Lower leg skin (tissue), 4 donors: ENCODE data around the gene CDKN2D. TPM values are rescaled to one million over a fixed set of nuclear protein-coding genes. Genes with fewer than 3 reads are reported as not detected.
"Not testable (repeated sequence)": the region's sequence is repeated elsewhere in the genome, so short reads cannot be mapped to it uniquely, and the experiment has no call there.

Experiments
- DNase-seq, 2 donors: peaks; one replicate each; pipeline ENCODE4 v3.0.0-alpha.2; 2019; ENCODE audit warnings: low spot score in 2 of 2
- H3K4me3 ChIP-seq: fragments of 200-600 bp; sonication (generic); 2 replicates; pipeline ENCODE4 v1.5.1; 2017; ENCODE audit warnings: mild to moderate bottlenecking, low read depth; ENCODE audit not compliant: poor library complexity, severe bottlenecking
- CTCF ChIP-seq, 3 donors: fragments of 450-650 bp; IDR thresholded peaks; one replicate each; pipeline ENCODE4 v1.5.1; 2016; ENCODE audit warnings: antibody characterized with exemption in 3 of 3, mild to moderate bottlenecking in 3 of 3, moderate library complexity in 2 of 3
- POLR2A ChIP-seq, 2 donors: fragments of 450-650 bp; IDR thresholded peaks; one replicate each; pipeline ENCODE4 v1.6.1; 2016 to 2017; ENCODE audit warnings: antibody characterized with exemption in 2 of 2, mild to moderate bottlenecking in 1 of 2, moderate library complexity in 1 of 2
- WGBS, 2 donors: methylation state at CpG; one replicate each; pipeline ENCODE4 v1.1.5; 2018; 5-methylcytosine and 5-hydroxymethylcytosine counted together
- intact Hi-C: fragments of 100-400 bp; cut with DNase I; formaldehyde crosslinking; loops from one replicate; pipeline ENCODE4 v1.15.0; 2023; ENCODE audit warnings: low total_unique reads
- total RNA-seq, 4 donors: library from RNA; depleted of rRNA; stranded (reverse); fragments of >200 nt; gene quantifications; one replicate each; pipeline ENCODE4 v1.1.0, GENCODE V29; 2016

CDKN2D gene
- total RNA-seq, 4 donors from 2014 or later, result 11.4 to 14.8 (median 12.8) TPM

- 67 to 68% methylated on average over 11 of the region's 11 CpGs for WGBS, 2 donors
- no peak for DNase-seq
- intact Hi-C loops, result no loop called here
- no peak overlapping the region for H3K4me3 ChIP-seq
- TF ChIP-seq CTCF (IDR thresholded peaks at IDR 0.05), result no peak
- no peak for TF ChIP-seq POLR2A (IDR thresholded peaks at IDR 0.05)
Observed at GRCh38 chr19:10537668-10538067, 31.1 kb downstream of the CDKN2D start.

GRCh38 chr19:10535613-10536012, 33.2 kb downstream of the CDKN2D start:
- intact Hi-C loops, result no loop called here
- 41 to 43% methylated on average over 6 of the region's 6 CpGs for WGBS, 2 donors
- H3K4me3 ChIP-seq, result no peak overlapping the region
- no peak for DNase-seq
- no peak for TF ChIP-seq POLR2A (IDR thresholded peaks at IDR 0.05)
- TF ChIP-seq CTCF (IDR thresholded peaks at IDR 0.05), result no peak

- H3K4me3 ChIP-seq, result no peak overlapping the region
- TF ChIP-seq CTCF (IDR thresholded peaks at IDR 0.05) (no peak), POLR2A (IDR thresholded peaks at IDR 0.05) (no peak)
- intact Hi-C loops, result no loop called here
- WGBS, 2 donors, result 62 to 65% methylated on average over 10 of the region's 10 CpGs
- no peak for DNase-seq
Observed at GRCh38 chr19:10533646-10534386, 35.0 kb downstream of the CDKN2D start.

GRCh38 chr19:10532457-10532856, 36.3 kb downstream of the CDKN2D start:
- TF ChIP-seq POLR2A (IDR thresholded peaks at IDR 0.05), result no peak
- no peak for TF ChIP-seq CTCF (IDR thresholded peaks at IDR 0.05)
- intact Hi-C loops, result no loop called here
- no peak for DNase-seq
- WGBS, 2 donors, result 93 to 100% methylated on average over 1 of the region's 1 CpG
- H3K4me3 ChIP-seq, result no peak overlapping the region

- H3K4me3 ChIP-seq, intact Hi-C loops, DNase-seq: not testable (repeated sequence)
- 86 to 91% methylated on average over 8 of the region's 8 CpGs for WGBS, 2 donors
Observed at GRCh38 chr19:10526887-10527286, 41.9 kb downstream of the CDKN2D start.

GRCh38 chr19:10525636-10526035, 43.1 kb downstream of the CDKN2D start:
- 85 to 92% methylated on average over 7 of the region's 7 CpGs for WGBS, 2 donors
- intact Hi-C loops, result no loop called here
- no peak overlapping the region for H3K4me3 ChIP-seq
- no peak for TF ChIP-seq CTCF (IDR thresholded peaks at IDR 0.05)
- TF ChIP-seq POLR2A (IDR thresholded peaks at IDR 0.05), result no peak
- DNase-seq, result no peak
